AG08395 (cell line): ENCODE results near the gene EFHD2.
A peak's percentile ranks its signal among the peaks of the same experiment; 100 is the strongest.
"Not testable (repeated sequence)": the region's sequence is repeated elsewhere in the genome, so short reads cannot be mapped to it uniquely, and the experiment has no call there.

ENCODE experiments used
- DNase-seq: peaks from one replicate; pipeline ENCODE4 v3.0.0; 2012; ENCODE audit warnings: mixed read lengths, low spot score

Gene EFHD2

DNA sequence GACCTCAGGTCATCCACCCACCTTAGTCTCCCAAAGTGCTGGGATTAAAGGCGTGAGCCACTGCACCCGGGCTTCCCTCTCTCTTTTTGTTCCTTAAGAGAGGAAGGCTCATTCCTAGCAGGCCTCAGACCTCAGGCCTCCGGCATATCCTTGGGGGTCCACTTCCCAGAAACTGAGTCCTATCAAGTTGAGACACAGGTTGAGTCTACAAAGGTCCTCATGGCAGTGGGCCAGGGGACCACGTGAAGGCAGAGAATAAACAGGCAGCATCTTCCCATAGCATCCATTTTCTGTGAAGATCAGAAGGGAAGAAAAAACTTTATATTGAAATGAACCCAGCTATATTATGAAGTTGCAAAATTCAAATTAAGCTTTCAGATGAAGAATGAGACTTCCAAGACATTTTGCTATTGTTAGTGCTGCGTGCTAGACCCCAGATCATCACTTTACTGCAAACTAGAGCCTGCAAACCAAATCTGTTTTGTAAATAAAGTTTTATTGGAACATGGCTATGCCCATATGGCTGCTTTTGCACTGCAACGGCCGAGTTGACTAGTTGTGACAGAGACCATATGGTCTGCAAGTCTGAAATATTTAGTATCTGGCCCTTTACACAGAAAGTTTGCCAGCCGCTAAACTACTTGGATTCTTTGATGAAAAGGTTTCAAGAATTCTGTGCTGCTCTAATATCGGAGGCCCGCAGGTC is 43.3 kb downstream of the EFHD2 start:
- no peak for DNase-seq

DNA sequence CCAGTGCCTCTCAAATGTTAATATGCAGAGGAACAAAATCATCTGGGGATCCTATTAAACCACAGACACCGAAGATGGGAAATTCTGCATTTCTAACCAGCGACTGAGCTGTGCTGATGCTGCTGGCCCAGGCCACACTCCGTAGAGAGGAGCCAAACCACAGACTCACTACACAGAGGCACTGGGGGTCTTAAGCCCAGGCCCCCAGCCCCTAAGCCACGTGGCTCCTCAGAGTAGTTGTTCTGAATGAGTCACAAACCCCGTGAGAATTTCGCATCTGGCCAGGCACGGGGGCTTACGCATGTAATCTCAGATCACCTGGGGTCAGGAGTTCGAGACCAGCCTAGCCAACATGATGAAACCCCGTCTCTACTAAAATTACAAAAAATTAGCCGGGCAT is 44.0 kb downstream of the EFHD2 start:
- no peak for DNase-seq

DNA sequence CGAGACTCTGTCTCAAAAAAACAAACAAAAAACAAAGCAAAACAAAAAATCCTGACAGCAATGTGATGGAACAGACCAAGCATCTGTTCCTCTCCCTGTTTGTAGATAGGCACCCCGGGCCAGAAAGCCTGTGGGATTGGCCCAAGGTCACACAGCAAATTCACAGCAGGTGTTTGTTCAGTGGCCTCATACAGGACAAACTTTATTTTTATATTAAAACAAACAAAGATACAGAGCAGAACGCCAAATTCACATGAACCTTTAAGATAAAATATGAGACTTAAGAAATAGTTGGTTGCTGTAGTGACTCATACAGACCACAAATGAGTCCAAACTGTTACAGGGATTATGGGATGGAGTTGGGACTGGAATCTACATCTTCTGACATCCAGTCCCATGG is 44.6 kb downstream of the EFHD2 start:
- no peak for DNase-seq

DNA sequence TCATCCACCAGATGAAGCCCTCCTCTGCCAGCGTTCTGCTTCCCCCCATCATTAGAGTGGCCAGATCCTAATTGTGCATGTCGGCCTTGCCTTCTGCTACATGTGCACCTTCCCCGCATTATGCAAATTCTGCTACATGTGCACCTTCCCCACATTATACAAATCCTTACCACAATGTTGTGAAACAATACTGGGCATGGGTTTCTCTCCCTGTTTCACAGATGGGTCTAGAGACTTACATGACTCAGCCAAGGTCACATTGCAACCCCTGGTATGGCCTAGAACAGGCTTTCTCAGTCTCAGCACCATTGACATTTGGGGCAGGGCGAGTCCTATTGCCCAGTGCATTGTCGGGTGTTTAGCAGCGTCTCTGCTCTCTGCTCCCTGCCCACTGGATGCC is 45.8 kb downstream of the EFHD2 start:
- DNase-seq = no peak

DNA sequence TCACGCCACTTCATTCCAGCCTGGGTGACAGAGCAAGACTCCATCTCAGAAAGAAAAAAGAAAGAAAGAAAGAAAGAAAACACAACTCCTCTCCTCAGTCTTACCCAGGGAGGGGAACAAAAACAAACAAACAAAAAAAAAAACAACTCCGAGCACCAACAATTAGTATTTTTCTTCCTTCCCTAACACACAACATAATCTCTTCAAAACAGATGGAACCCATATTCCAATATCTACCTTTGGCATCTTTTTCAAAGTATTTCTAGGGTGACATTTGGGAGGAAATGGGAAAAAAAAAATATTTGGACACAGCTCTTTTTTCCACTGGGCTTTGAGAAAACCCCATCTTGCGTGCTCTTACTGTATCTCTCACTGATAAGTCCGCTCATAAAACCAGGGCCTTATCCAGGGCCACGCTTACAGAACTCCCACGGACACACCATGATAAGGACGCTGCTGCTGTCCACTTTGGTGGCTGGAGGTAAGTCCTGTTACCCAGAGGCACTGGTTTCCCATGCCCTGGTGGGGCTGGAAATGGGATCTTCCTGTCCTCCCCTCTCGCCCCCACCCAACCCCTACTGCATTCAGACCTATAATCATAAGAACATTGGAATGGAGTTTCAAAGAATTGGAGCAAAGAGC is 46.7 kb downstream of the EFHD2 start, which contains the start of gene CELA2A:
Gene CELA2A, plus strand, starts transcription at position 420 of the 642 bp plus-strand sequence. Its CDS starts 22 bp downstream, at position 442.
- no peak for DNase-seq

DNA sequence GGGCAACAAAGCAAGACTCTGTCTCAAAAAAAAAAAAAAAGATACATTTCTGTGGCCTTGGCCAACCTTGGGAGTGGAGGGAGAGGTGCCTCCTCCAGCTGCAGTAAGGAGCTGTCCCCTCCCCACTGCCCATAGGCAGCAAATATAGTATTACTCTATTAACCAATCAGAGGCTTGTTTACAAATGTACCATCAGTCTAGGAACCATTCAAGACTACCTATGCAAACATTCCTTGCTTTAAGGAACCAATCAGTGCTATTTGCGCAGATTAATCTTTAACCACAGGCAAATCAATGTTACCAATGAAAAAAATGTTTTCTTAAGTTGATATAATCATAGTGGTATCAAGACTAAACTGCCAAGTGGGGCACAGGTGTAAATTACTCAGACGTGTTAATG is 47.9 kb downstream of the EFHD2 start:
- no peak for DNase-seq

DNA sequence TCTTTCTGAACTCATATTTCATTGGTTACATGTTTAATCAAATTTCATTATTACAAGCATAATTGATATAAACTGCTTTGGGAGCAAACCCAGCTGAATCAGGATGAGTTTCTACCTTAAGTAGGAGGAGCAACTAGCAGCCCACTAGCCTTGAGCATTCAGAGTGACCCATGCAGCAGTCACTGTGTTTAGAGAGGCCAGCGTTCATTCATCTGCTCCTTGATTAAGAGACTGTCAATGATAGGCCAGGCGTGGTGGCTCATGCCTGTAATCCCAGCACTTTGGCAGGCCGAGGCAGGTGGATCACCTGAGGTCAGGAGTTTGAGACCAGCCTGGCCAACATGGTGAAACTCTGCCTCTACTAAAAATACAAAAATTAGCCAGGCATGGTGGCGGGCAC is 48.7 kb downstream of the EFHD2 start:
- not testable (repeated sequence) for DNase-seq

DNA sequence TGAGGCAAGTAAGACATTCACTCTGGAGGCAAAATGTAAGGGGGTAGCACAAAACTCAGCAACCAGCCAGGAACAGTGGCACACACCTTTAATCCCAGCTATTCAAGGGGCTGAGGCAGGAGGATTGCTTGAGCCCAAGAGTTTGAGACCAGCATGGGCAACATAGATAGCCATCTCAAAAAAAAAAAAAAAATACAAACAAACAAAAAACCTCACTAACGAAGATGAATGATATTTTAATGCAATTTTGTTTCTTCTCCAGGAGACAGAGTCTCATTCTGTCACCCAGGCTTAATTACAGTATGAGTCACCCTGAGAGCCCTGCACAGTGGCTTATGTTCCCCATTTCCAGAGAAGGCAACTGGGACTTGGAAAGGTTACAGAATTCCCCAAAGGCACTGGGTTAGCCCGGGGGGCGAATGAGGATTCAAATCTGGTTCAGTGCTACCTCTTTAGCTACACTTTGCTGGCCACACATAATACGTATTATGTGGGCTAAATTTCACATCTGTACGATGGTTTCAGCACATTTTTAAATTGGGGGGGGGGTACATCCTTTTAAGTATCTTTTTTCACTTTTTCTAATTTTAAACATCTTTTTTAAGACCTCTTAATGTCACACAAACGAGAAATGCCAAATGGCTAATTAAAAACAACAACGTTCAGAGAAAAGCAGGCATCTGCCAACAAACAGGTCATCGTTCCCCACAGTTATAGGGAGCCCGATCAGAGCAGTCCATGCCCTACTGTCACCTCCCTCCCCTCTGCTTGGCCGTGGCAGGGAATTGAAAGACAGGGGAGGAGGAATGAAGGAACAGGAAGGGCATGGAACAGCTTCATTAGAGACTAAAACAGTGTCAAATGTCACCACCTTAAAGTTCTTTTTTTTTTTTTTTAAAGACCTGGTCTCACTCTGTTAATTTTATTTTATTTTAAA is 50.4 kb downstream of the EFHD2 start:
- peak; percentile 43 for DNase-seq

DNA sequence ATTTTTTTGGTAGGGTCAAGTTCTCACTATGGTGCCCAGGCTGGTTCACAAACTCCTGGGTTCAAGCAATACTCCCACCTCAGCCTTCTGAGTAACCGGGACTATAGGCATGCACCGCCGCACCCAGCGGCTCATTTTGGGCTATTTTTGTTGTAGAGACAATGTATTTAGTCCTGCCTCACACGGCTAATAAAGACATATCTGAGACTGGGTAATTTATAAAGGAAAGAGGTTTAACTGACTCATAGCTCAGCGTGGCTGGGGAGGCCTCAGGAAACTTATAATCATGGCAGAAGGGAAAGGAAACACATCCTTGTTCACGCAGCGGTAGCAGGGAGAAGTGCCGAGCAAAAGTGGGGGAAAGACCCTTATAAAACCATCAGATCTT is 51.0 kb downstream of the EFHD2 start:
- no peak for DNase-seq

DNA sequence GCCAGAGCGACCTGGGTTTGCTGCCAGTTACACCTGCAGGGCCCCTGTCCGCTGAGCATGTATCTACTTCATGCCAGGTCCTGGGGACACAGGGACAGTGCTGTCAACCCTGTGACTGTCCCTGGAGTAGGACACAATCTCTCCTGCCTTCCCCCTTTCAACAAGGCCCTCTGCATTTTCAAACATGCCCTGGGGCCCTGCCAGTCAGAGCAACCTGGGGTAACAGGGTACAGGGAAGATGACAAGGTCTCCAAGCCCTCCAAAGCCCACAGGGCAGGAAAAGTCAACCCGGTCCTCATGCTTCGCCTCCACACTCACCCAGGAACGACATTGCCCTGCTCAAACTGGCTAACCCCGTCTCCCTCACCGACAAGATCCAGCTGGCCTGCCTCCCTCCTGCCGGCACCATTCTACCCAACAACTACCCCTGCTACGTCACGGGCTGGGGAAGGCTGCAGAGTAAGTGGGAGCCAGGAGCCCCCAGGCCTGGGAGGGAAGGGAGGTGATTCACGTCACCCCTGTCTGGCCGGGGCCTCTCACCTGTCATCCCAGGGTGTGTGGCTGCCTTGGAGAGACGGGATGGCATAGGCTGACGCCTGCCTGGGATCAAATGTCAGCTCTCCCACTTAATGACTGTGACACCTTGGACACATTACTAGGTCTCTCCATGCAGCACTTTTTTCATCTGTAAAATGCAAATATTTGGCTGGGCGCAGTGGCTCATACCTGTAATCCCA is 53.5 kb downstream of the EFHD2 start:
- not testable (repeated sequence) for DNase-seq

DNA sequence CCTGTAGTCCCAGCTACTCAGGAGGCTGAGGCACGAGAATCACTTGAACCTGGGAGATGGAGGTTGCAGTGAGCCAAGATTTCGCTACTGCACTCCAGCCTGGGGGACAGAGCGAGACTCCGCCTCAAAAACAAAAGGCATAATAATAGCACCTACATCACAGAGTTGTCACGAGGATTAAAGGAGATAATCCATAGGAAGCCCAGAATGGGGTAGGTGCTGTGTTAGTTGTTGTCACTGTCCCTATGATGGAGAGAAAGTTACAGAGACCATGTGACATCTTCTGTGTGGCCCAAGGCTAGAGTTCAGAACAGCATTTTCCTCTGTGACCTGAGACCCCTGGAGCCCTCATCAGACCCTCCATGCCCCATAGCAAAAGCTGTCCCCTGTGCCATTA is 54.2 kb downstream of the EFHD2 start:
- not testable (repeated sequence) for DNase-seq

DNA sequence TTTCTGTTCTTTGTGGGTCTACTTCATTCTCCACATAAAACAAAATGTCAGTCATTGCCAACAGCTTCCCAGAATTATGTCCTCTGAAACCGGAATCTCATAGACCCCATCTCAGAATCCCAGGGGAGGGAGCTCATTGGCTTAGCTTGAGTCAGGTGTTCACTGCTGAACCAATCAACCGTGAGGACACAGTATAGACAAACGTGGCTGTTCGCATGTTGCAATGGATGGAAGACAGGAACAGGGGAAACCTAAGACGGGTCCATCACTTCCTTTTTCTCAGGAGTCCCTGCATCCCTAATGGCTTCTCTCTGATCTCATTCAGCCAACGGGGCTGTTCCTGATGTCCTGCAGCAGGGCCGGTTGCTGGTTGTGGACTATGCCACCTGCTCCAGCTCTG is 56.0 kb downstream of the EFHD2 start:
- no peak for DNase-seq

DNA sequence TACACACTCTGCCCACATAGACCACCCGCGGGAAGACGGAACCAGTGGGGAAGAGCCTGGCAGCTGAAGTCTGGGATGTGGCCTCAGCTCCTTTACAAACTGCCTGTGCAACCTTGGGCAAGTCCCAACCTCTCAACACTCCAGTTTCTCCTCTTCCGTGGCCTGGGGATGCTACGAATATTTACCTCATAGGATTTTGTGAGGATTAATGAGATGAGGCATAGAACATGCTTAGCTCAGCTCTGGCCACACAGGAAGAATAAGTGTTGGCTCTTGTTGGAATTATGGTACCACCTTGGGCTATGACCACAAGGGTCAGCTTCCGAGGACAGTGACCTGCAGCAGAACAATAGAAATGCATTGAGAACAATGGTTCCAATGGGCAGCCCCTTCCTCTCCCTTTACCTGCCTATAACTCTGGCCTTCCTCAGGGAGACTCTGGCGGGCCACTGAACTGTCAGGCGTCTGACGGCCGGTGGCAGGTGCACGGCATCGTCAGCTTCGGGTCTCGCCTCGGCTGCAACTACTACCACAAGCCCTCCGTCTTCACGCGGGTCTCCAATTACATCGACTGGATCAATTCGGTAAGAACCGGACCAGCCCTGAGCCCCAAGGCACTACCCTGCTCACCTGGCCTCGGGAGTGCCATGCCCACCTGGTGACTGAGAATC is 57.4 kb downstream of the EFHD2 start:
- not testable (repeated sequence) for DNase-seq

DNA sequence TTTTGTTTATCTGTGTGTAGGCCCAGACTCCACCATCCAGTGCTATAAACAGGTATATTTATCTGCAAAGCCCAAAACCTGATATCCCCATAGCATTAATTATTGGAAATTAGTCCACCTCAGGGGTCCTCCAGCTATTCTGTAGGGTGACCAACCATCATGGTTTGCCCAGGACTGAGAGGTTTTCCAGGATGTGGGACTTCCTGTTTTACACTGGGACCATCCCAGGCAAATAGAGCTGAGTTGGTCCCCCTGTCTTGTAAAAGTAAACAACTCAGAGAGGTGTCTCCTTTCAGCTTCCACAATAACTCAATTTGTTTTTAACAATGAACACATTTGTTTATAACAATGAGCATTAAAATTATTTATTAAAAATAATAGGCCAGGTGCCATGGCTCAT is 58.5 kb downstream of the EFHD2 start:
- no peak for DNase-seq

DNA sequence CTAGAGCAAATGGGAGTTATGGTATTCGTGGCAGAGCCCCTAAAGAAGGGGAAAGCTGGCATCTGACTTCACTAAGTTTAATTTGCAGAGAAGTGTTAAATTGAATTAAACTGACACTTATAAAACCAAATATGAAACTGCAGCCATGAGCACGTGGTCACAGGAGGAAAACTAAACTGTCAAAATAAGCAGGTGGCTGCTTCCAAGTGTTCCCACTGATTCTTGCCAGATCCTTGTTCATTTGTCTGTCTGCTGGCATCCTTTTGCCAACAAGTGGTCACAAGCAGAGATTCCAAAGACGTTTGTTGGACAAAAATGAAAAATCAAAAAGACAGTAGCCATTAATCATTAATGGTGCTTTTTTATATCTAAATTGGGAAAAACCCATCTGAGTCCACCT is 59.7 kb downstream of the EFHD2 start:
- no peak for DNase-seq

DNA sequence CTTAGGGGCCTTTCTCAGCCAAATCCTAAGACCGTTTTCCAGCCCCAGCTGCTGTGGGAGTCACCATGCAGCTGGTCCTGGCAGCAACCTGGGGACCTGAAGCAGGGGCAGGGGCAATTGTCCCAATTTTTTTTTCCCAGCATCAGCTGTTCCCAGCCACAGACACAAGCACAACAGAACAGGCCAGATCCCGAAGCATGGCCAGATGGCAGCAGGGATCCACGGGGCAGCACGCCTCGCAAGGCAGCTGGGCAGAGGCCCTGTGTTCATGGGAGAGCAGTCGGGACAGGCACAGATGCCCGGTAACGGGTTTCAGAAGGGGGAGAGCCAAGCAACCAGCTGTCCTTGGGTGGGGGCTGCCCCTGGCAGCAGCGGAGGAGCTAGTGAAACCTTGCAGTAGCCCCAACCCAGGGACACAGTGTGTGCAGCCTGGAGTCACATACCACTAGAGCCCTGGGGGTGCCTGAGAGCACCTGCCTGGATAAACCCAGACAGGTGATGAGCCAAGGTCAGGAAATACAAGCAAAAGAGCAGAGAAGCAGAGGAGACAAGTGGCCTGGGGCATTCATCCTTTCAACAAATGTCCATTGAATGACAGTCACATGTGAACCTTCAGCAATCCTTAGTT is 60.2 kb downstream of the EFHD2 start:
- not testable (repeated sequence) for DNase-seq

DNA sequence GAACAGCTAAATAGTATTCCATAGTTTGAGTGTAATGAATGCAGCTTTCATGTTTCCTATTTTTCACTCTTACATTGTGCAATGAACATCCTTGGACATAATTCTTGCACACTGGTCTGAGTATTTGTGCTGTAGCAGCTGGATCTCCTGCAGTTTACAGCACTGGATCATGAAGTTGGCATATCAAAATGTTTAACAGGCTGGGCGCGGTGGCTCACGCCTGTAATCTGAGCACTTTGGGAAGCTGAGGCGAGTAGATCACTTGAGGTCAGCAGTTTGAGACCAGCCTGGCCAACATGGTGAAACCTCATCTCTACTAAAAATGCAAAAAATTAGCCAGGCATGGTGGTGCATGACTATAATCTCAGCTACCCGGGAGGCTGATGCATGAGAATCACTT is 61.4 kb downstream of the EFHD2 start:
- not testable (repeated sequence) for DNase-seq

DNA sequence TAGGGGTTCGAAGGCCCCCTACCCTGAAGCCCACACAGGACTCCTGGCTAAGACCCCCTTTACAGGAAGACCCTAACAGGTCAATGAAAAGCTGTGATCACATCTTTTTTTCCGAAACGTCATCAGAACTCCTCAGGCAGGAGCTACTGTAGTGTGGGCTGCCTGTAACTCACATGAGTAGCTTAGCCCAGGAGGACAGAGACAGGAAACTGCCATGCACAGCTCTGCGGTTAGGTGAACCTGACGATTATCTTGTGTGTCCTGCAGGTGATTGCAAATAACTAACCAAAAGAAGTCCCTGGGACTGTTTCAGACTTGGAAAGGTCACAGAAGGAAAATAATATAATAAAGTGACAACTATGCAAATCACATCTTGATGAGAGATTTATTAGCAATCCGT is 62.0 kb downstream of the EFHD2 start:
- not testable (repeated sequence) for DNase-seq

DNA sequence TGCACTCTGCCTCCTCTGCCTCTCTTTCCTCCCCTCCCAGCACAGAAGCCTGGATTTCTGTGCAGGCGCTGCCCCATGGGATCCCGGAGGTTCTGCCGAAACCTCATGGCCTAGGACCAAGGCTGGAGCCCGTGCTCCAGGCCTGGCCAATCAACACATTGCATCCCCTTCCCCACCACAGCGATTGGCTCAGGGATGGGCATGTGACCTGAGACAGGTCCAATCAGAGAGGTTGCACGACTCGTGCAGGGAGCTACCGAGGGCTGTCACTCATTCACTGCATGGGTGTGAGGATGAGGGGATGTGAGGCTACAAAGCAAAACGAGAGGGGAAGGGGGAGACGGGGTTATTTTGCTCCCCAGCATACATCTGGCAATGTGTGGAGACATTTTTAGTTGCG is 62.9 kb downstream of the EFHD2 start:
- DNase-seq = no peak

DNA sequence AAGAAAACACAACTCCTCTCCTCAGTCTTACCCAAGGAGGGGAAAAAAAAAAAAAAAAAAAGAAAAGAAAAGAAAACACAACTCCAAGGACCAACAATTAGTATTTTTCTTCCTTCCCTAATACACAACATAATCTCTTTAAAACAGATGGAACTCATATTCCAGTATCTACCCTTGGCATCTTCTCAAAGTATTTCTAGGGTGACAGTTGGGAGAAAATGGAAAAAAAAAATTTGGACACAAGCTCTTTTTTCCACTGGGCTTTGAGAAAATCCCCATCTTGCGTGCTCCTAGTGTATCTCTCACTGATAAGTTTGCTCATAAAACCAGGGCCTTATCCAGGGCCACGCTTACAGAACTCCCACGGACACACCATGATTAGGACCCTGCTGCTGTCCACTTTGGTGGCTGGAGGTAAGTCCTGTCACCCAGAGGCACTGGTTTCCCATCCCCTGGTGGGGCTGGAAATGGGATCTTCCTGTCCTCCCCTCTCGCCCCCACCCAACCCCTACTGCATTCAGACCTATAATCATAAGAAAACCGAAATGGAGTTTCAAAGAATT is 66.1 kb downstream of the EFHD2 start, which contains the start of gene CELA2B:
Gene CELA2B, plus strand, starts transcription at position 353 of the 563 bp plus-strand sequence. Its CDS starts 22 bp downstream, at position 375.
- no peak for DNase-seq
